OCI-LY7 (cell line): ENCODE data around the gene SEZ6. TPM values are rescaled to one million over a fixed set of nuclear protein-coding genes. Genes with fewer than 3 reads are reported as not detected.

Experiments
- BruUV-seq: library from RNA; stranded (reverse); fragments of 400-500 nt; replicated peaks from 2 replicates; lab custom pipeline; 2021; lab: Mats Ljungman, UMichigan
- CTCF ChIA-PET: fragments of 300-600 bp; sonication (Branson Sonifier 250); formaldehyde crosslinking; loops from one replicate; lab custom pipeline; 2022; ENCODE audit warnings: antibody characterized with exemption; ENCODE audit not compliant: unreplicated experiment; lab: Charles Lee
- POLR2A ChIA-PET: fragments of 300-600 bp; sonication (Branson Sonifier 250); formaldehyde crosslinking; loops from one replicate; lab custom pipeline; 2022; ENCODE audit warnings: antibody characterized with exemption; lab: Charles Lee
- DNase-seq: peaks from one replicate; pipeline ENCODE4 v3.0.0-alpha.2; 2015; ENCODE audit warnings: low spot score
- H2AFZ ChIP-seq: fragments of 200-600 bp; sonication (generic), shearing (Covaris generic); 2 replicates; pipeline ENCODE4 v1.6.1; 2014; ENCODE audit warnings: mild to moderate bottlenecking, antibody characterized with exemption, low read length, moderate library complexity
- H3K27ac ChIP-seq: fragments of 200-600 bp; sonication (generic); 2 replicates; pipeline ENCODE4 v1.5.1; 2014; ENCODE audit warnings: mixed run types, low read depth, mild to moderate bottlenecking, moderate library complexity, low read length, inconsistent platforms; ENCODE audit not compliant: poor library complexity, severe bottlenecking
- H3K36me3 ChIP-seq: fragments of 200-600 bp; sonication (generic); 2 replicates; pipeline ENCODE4 v1.6.1; 2014; ENCODE audit warnings: mild to moderate bottlenecking, antibody characterized with exemption, low read length, moderate library complexity, mixed read lengths; ENCODE audit not compliant: insufficient read depth
- H3K4me1 ChIP-seq: fragments of 200-600 bp; sonication (generic); 2 replicates; pipeline ENCODE4 v1.5.1; 2014; ENCODE audit warnings: mild to moderate bottlenecking, low read length; ENCODE audit not compliant: insufficient read depth, poor library complexity, severe bottlenecking
- H3K4me2 ChIP-seq: fragments of 200-600 bp; sonication (generic); 2 replicates; pipeline ENCODE4 v1.6.1; 2014; ENCODE audit warnings: mild to moderate bottlenecking, low read length
- H3K4me3 ChIP-seq: fragments of 200-600 bp; sonication (generic); 2 replicates; pipeline ENCODE4 v1.5.1; 2014; ENCODE audit warnings: mild to moderate bottlenecking, low read depth, low read length; ENCODE audit not compliant: poor library complexity, severe bottlenecking
- H3K79me2 ChIP-seq: fragments of 200-600 bp; sonication (generic); 2 replicates; pipeline ENCODE4 v1.6.1; 2016; ENCODE audit warnings: low read depth, mild to moderate bottlenecking, low read length, moderate library complexity, mixed read lengths; ENCODE audit not compliant: insufficient read depth
- H3K9me2 ChIP-seq: fragments of 200-600 bp; sonication (generic); 2 replicates; pipeline ENCODE4 v1.6.1; 2016; ENCODE audit warnings: mild to moderate bottlenecking, low read length, mixed read lengths; ENCODE audit not compliant: insufficient read depth
- H3K9me3 ChIP-seq: fragments of 200-600 bp; sonication (generic); 2 replicates; pipeline ENCODE4 v1.6.1; 2014; ENCODE audit warnings: mild to moderate bottlenecking, mixed run types, low read length, mixed read lengths
- H4K20me1 ChIP-seq: fragments of 200-600 bp; sonication (generic); 2 replicates; pipeline ENCODE4 v1.6.1; 2014; ENCODE audit warnings: mild to moderate bottlenecking, antibody characterized with exemption, low read length, moderate library complexity, mixed read lengths; ENCODE audit not compliant: insufficient read depth
- EZH2phosphoT487 ChIP-seq: fragments of 200-600 bp; sonication (generic); IDR thresholded peaks from 2 replicates; pipeline ENCODE4 v1.6.1; 2018; ENCODE audit warnings: low read depth, borderline replicate concordance, mild to moderate bottlenecking, mixed run types, antibody characterized with exemption, low read length, moderate library complexity, mixed read lengths
- intact Hi-C: fragments of 100-400 bp; cut with micrococcal nuclease; formaldehyde crosslinking; loops from one replicate; pipeline ENCODE4 v1.10.0; 2022; ENCODE audit not compliant: unreplicated experiment
- total RNA-seq, 2 experiments: library from RNA; depleted of rRNA in 1 of 2; stranded (reverse); fragments of >200 nt in 1 of 2; shearing (Covaris generic) in 1 of 2; gene quantifications; 2 replicates each; pipeline ENCODE4 v1.2.3, GENCODE V29; 2014 to 2022
- TF ChIP-seq, protein P1 (sequence below): fragments of 200-600 bp; sonication (generic); conservative IDR thresholded peaks from 2 replicates; pipeline ENCODE4 v1.5.1; 2014; ENCODE audit warnings: mild to moderate bottlenecking, antibody characterized with exemption, low read length, moderate library complexity, mixed read lengths

Gene SEZ6
- total RNA-seq, 2 experiments from 2014 or later = not detected

DNA sequence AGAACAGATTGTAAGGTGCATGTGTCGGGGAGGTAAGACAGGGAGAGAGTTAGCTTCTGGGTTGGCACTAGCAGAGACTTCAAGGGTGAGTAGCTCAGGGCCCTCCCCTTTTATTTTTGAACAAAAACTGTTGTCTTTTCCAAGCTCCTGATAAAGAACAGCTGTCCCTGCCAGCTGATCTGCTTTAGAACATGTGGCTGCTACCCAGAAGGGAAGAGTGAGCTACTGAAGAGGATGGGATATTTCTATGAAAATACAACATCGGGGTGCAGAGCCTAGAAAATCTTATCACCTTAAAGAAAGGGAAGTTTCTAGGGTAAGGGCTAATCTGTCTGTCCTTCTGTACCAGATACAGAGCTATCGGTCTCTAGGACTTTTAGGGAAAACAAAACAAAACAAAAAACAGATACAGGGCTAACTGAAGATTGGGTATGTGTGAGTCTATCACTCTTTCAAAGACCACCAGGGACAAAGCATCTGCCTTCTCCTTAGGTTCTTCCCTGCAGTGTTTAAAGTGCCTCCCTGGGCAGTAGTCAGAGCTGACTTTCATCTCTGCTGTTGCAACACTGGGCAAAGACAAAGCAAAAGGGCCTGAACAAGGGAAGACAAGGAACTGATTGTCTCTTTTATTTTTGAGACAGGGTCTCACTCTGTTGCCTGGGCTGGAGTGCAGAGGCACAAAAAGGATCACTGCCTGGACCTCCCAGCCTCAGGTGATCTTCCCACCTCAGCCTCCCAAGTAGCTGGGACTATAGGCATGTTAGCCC lies 97.9 kb downstream of the SEZ6 start:
- TF ChIP-seq, protein P1, sequence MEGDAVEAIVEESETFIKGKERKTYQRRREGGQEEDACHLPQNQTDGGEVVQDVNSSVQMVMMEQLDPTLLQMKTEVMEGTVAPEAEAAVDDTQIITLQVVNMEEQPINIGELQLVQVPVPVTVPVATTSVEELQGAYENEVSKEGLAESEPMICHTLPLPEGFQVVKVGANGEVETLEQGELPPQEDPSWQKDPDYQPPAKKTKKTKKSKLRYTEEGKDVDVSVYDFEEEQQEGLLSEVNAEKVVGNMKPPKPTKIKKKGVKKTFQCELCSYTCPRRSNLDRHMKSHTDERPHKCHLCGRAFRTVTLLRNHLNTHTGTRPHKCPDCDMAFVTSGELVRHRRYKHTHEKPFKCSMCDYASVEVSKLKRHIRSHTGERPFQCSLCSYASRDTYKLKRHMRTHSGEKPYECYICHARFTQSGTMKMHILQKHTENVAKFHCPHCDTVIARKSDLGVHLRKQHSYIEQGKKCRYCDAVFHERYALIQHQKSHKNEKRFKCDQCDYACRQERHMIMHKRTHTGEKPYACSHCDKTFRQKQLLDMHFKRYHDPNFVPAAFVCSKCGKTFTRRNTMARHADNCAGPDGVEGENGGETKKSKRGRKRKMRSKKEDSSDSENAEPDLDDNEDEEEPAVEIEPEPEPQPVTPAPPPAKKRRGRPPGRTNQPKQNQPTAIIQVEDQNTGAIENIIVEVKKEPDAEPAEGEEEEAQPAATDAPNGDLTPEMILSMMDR = no peak
- TF ChIP-seq EZH2phosphoT487 = no peak
- no TSS peak for BruUV-seq
- intact Hi-C loops = no loop called here
- CTCF ChIA-PET = interaction anchor here (0.8 kb wide), 1 partner anchor 144 kb away, joined by 3 read pairs; no protein-coding TSS in a partner anchor
- no peaks in the 10 kb centered on the region for H3K79me2 ChIP-seq
- H3K9me2 ChIP-seq = no peaks in the 10 kb centered on the region
- H3K36me3 ChIP-seq = peaks cover 72% of the 10 kb centered on the region
- H4K20me1 ChIP-seq = no peaks in the 10 kb centered on the region
- H3K4me2 ChIP-seq = no peak overlapping the region
- no peaks in the 10 kb centered on the region for H3K9me3 ChIP-seq
- DNase-seq = no peak
- H3K4me1 ChIP-seq = peaks cover 3% of the 10 kb centered on the region
- no peak overlapping the region for H2AFZ ChIP-seq
- no peak overlapping the region for H3K4me3 ChIP-seq
- POLR2A ChIA-PET = interaction anchor here (0.6 to 0.9 kb wide), 2 partner anchors 14 to 19 kb away, joined by 3 read pairs; no protein-coding TSS in a partner anchor
- H3K27ac ChIP-seq = no peak overlapping the region

GRCh38 chr17:28906706-28907438 lies 99.0 kb downstream of the SEZ6 start:
- no peak for TF ChIP-seq EZH2phosphoT487
- TF ChIP-seq, protein P1 = no peak
- ChIA-PET CTCF (no interaction called here), POLR2A (no interaction called here)
- no peak overlapping the region for H3K27ac ChIP-seq
- H3K36me3 ChIP-seq = peaks cover 62% of the 10 kb centered on the region
- no peak overlapping the region for H3K4me2 ChIP-seq
- H3K79me2 ChIP-seq = peaks cover 2% of the 10 kb centered on the region; the same call in 1 of the 2 replicates
- H4K20me1 ChIP-seq = no peaks in the 10 kb centered on the region
- H3K4me3 ChIP-seq = no peak overlapping the region
- peaks cover 5% of the 10 kb centered on the region for H3K4me1 ChIP-seq
- H3K9me3 ChIP-seq = no peaks in the 10 kb centered on the region
- BruUV-seq = no TSS peak
- H3K9me2 ChIP-seq = no peaks in the 10 kb centered on the region
- no peak for DNase-seq
- intact Hi-C loops = no loop called here
- no peak overlapping the region for H2AFZ ChIP-seq
